Activated CD8-positive, alpha-beta T cell treated with anti-CD3 and anti-CD28 coated beads for 36 hours (primary cell): Measurements from ENCODE around the gene LLGL1. TPM values are rescaled to one million over a fixed set of nuclear protein-coding genes. Genes with fewer than 3 reads are reported as not detected.

Source experiments
- ATAC-seq: fragments of 200-7000 bp; cut with Tn5 transposase; one replicate; pipeline ENCODE4 v1.10.0; 2021; ENCODE audit warnings: mild to moderate bottlenecking, moderate library complexity
- CTCF ChIA-PET: fragments of 350-600 bp; sonication (Branson Sonifier 250); formaldehyde crosslinking; loops from one replicate; lab custom pipeline; 2021; ENCODE audit warnings: antibody characterized with exemption; lab: Charles Lee
- POLR2A ChIA-PET: fragments of 350-600 bp; sonication (Branson Sonifier 250); formaldehyde crosslinking; loops from one replicate; lab custom pipeline; 2021; ENCODE audit warnings: antibody characterized with exemption; lab: Charles Lee
- DNase-seq: peaks from one replicate; pipeline ENCODE4 v3.0.0-alpha.2; 2020
- H3K27ac Mint-ChIP-seq: one replicate; pipeline ENCODE4 v1.8.0; 2021; ENCODE audit warnings: mild to moderate bottlenecking, mixed read lengths
- H3K27me3 Mint-ChIP-seq: one replicate; pipeline ENCODE4 v1.8.0; 2021; ENCODE audit warnings: mixed read lengths
- H3K36me3 Mint-ChIP-seq: one replicate; pipeline ENCODE4 v1.8.0; 2021; ENCODE audit warnings: low read depth, mixed read lengths
- H3K4me1 Mint-ChIP-seq: one replicate; pipeline ENCODE4 v1.8.0; 2021; ENCODE audit warnings: low read depth, mixed read lengths
- H3K4me3 Mint-ChIP-seq: one replicate; pipeline ENCODE4 v1.8.0; 2021; ENCODE audit warnings: mild to moderate bottlenecking, moderate library complexity, mixed read lengths
- H3K9me3 Mint-ChIP-seq: one replicate; pipeline ENCODE4 v1.8.0; 2021; ENCODE audit warnings: mixed read lengths
- CTCF ChIP-seq: fragments of 200-600 bp; IDR thresholded peaks from one replicate; pipeline ENCODE4 v1.8.0; 2022; ENCODE audit warnings: antibody characterized with exemption, mild to moderate bottlenecking
- intact Hi-C: fragments of 100-400 bp; cut with micrococcal nuclease; formaldehyde crosslinking; loops from one replicate; pipeline ENCODE4 v1.10.0; 2022
- total RNA-seq, 2 experiments: library from RNA; stranded (reverse); gene quantifications; one replicate each; pipeline ENCODE4 v1.2.3, GENCODE V29; 2021

Gene LLGL1
- total RNA-seq, 2 experiments from 2014 or later = 15.1 to 17.6 TPM

GRCh38 chr17:18251204-18251603 is 25.8 kb downstream of the LLGL1 start:
- Mint-ChIP-seq H3K9me3 (no peaks in the 10 kb centered on the region), H3K4me1 (peaks cover 4% of the 10 kb centered on the region), H3K27me3 (no peaks in the 10 kb centered on the region), H3K4me3 (no peak overlapping the region), H3K27ac (no peak overlapping the region), H3K36me3 (peaks cover 26% of the 10 kb centered on the region)
- intact Hi-C loops = no loop called here
- DNase-seq (no peak), ATAC-seq (no peak)
- CTCF ChIA-PET = no interaction called here
- TF ChIP-seq CTCF = no peak
- POLR2A ChIA-PET = interaction anchor here (0.8 to 1.5 kb wide), 3 partner anchors 10 to 25 kb away, joined by 3 to 4 read pairs (median 3); partner anchors contain the start of genes LLGL1 and MIEF2

GRCh38 chr17:18252160-18252559 is 26.7 kb downstream of the LLGL1 start:
- Mint-ChIP-seq H3K27me3 (no peaks in the 10 kb centered on the region), H3K36me3 (peaks cover 24% of the 10 kb centered on the region), H3K9me3 (no peaks in the 10 kb centered on the region), H3K4me3 (no peak overlapping the region), H3K27ac (no peak overlapping the region), H3K4me1 (peaks cover 12% of the 10 kb centered on the region)
- ATAC-seq (no peak), DNase-seq (no peak)
- TF ChIP-seq CTCF = no peak
- intact Hi-C loops = no loop called here
- POLR2A ChIA-PET = interaction anchor here (1.5 kb wide), 1 partner anchor 26 kb away, joined by 3 read pairs; the partner anchor contains the start of gene LLGL1
- CTCF ChIA-PET = no interaction called here

GRCh38 chr17:18253187-18253884 is 27.9 kb downstream of the LLGL1 start:
- Mint-ChIP-seq H3K36me3 (peaks cover 18% of the 10 kb centered on the region), H3K4me3 (no peak overlapping the region), H3K9me3 (no peaks in the 10 kb centered on the region), H3K27me3 (no peaks in the 10 kb centered on the region), H3K27ac (no peak overlapping the region), H3K4me1 (peaks cover 18% of the 10 kb centered on the region)
- DNase-seq (no peak), ATAC-seq (no peak)
- CTCF ChIA-PET = interaction anchor here (1.0 kb wide), 1 partner anchor 12 kb away, joined by 3 read pairs; no protein-coding TSS in a partner anchor
- intact Hi-C loops = no loop called here
- POLR2A ChIA-PET = interaction anchor here (1.2 kb wide), 1 partner anchor 10 kb away, joined by 4 read pairs; no protein-coding TSS in a partner anchor
- TF ChIP-seq CTCF = no peak

DNA sequence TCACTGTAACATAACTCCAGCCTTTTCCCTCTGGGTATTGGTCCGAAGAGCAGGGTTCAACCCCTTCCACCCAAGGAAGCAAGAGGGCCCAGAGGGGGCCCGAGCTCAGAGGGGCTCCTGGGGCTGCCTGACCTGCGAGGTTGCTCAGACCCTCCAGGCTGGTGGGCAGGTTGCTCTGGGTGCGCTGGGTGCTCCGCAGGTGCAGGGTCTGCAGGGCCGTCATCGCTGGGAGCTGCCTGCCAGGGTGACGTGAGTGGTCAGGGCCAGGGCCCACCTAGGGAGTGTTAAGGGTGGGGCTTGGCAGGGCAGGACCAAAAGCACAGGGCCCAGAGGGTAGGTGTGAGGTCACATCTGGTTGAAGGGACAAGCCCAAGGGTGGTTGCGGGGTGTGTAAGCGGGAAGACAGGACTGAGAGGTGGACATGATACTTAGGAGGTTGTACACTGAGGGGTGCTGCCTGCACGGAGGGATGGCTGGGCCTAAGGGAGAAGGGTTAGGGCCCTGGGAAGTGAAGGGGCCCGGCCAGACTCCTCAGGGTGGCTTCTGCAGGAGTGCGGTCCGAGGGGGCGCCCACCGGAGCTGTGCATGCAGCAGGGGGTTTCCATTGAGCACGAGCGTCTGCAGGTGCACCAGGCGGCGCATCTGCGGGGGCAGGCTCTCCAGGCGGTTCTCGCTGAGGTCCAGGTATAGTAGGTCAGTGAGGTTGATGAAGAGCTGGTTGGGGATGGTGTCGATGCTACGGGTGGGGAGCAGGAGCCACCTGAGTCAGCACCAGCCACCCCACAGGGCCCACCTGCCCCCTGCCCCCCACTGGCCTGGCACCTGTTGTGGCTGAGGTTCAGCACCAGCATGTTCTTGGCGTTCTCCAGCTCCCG is 28.7 kb downstream of the LLGL1 start:
- DNase-seq (no peak), ATAC-seq (no peak)
- no peak for TF ChIP-seq CTCF
- Mint-ChIP-seq H3K36me3 (peaks cover 18% of the 10 kb centered on the region), H3K27ac (no peak overlapping the region), H3K4me1 (peaks cover 22% of the 10 kb centered on the region), H3K4me3 (no peak overlapping the region), H3K27me3 (no peaks in the 10 kb centered on the region), H3K9me3 (no peaks in the 10 kb centered on the region)
- intact Hi-C loops = no loop called here
- ChIA-PET CTCF (interaction anchor here (1.7 to 2.3 kb wide), 2 partner anchors 37 to 38 kb away, joined by 4 to 5 read pairs; no protein-coding TSS in a partner anchor), POLR2A (interaction anchor here (0.8 to 1.8 kb wide), 4 partner anchors 9 to 27 kb away, joined by 3 to 4 read pairs (median 4); no protein-coding TSS in a partner anchor)
